HG03108 (cell line): ENCODE data around the gene SKAP1.

Experiments
- ATAC-seq: cut with Tn5 transposase; IDR thresholded peaks from one replicate; pipeline ENCODE4 v1.9.1; 2021; ENCODE audit warnings: moderate library complexity; ENCODE audit not compliant: unreplicated experiment

The SKAP1 gene

DNA sequence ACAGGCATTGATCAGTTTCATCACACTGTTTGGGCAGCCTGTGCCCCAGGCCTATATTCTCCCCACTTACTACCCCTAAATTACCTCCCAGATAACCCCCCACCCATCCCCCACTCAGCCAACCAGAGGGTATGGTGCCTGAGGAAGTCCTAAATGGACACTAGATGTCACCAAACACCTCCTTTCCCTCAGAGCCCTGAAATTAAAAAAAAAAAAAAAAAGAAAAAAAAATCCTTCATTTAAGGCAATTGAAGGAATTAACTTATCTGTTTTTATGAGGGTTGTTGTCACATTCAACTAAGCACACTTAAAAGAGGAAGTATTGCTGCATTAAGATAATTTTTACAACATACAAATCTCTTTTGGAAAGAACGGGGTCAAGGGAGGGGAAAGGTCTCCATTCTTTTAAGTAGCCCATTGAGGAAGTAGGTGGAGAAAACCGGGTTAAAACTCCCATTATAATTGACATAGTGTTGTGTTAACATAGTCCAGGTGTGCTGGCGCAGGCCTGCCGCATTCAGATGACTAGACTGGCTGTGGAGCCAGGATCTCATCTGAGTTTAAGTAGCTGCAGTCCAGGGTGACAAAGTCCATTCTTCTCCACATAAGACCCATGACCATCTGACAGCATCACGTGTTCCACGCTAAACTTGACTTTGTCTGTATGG is 276.2 kb downstream of the SKAP1 start:
- ATAC-seq = no peak

DNA sequence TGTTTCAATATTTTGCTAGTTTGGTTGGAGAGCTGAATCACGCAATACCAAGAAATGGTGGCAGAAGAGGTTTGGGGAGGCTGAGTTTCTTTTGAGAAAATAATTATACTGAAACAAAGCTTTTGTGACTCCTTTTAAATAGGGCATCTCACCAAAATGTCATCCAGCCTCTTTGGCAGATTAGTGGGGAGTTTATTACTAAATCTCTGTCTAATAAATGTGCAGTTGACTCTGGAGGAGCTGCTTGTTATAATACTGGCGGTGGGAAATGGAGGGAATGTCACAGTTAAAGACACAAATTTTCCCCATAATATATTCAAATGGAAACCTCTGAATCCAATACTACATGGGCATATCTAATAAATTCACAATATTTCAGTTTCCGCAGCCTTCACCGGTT is 277.7 kb downstream of the SKAP1 start:
- ATAC-seq = no peak

DNA sequence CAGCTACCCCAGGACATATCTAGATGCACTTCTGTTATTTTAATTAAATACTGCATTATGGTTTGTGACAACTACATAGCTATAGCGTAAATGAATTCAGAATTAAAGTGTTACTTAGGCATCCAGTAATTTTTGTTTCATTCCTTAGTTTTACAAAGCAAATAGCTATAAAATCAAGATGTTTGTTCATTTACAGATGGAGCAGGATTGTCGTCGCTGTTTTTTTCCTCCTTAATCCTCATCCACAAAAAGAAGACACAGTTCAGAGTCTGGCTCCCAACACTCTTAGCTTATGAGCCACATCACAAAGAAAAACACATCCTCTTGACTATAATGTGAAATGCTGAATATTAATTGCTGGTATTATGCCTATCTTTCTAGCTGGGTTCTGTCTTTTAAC is 278.8 kb downstream of the SKAP1 start:
- no peak for ATAC-seq

DNA sequence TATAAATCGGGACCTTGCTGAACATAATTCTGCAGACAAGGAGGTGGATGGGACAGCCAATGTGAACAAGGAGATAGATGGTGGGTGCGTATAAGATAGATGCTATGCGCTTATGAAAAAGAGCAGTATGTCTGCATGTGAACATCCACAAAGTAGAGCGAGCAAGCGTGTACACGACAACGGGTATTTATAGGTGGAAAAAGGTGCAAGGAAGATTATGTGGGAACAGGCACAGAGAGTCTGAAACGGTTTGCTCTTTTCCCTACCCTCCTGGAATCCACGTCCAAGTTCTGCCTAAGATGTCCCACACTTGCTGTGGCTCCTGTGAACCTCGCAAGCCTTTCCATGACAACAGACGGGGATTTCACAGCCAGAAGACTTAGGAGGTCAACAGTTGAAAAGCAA is 279.4 kb downstream of the SKAP1 start:
- ATAC-seq = no peak

DNA sequence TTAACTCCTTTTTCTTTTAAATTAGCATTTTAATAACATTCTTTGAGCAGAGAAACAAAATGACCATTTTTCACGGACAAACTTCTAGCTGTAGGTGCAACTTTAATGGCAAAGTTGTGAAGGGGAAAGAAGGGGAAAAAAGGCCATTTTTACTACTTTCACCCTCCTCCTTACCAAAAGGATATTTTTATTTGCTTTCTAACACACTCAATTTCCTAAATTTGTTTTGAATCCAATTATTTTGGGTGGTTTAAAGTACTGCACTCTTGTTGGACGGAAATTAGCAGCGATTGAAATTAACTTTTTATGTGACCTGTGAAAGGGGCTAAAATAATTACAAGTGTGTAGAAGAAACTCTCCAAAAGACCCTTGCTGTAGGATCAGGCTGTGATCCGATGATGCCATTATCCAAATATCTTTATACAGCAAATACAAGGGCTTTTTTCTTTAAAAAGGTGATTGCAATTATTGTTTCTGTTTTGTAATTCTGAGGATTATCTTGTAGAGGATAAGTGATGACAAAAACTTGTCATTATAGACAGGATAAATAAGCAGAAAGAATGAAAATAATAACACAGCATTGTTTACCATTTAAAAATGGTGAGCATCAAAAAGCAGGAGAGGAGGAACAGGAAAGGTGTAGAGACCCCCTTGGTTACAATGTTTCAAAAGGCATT is 280.1 kb downstream of the SKAP1 start:
- ATAC-seq = no peak

DNA sequence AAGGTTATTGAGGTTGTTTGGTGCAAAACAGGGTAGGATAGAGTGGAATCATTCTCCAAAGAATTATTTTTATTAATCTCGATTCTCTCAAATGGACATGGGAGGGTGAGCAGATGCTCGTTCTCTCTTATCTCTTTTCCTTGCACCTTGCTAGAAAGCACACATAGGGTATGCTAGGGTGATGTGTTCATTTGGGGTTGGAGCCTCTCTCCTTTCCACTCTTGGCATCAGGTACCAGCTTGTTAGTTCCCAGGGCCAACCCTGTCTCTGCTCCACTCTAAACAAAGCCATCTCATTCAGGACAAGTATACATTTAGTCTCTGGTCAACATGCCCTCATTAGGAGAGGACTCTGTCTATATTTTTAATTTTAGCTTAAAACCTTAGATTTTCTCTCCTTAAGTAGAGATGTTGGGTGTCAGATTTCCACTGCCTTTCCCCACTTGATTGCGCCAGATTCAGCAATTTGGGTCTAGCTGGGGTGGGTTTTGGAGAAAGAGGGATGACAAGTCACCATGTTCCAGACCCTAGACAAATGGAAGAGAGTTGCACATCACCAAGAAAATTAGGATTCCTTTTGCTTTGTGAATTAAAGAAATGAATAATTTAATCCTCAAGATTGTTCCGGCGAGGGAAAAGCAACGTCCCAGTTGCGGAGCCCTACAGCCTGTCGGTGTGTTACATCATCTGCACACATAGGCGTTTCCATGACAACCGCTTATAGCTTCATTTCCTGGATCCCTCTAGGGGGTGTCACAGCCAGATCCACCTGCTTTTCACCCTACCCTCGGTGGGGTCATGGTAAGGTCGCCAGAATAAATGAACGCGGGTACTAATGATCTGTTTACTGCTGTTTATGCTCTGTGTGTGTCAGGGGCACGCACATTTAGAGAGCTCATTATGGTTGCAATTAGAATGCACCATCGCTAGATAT is 280.9 kb downstream of the SKAP1 start:
- no peak for ATAC-seq

DNA sequence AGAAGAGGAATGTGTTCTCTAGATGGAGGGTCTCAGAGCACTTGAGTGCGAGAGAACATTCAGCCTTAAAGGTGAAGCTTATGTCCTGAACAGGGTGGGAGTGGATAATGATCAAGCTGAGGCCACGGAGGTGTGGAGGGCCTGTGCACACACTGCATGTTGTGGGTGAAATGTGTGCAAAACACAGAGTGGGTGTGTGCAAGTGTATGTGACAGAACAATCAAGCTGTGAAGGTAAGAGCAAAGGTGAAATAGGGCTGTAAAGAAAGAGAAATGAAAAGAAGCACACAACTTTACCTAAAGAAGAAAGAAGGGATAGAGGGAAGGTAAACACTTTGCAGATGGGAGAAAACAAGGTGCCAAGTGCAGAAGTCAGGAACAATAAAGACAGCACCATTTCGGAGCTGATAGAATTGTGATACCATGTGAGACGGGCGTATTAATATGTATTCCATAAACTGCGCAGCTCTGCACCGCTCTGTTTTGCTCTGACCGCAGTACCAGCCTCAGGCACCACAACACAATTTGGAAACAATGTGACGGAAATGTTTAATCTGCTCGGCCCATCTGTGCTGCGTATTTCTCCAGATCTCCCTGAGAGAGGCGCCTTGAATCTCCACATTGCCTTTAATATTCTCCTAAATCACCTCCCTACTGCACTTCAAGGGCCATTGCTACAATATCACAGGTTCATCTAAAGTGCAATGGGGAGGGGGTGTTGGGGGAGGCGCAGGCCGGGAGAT is 281.8 kb downstream of the SKAP1 start:
- no peak for ATAC-seq

DNA sequence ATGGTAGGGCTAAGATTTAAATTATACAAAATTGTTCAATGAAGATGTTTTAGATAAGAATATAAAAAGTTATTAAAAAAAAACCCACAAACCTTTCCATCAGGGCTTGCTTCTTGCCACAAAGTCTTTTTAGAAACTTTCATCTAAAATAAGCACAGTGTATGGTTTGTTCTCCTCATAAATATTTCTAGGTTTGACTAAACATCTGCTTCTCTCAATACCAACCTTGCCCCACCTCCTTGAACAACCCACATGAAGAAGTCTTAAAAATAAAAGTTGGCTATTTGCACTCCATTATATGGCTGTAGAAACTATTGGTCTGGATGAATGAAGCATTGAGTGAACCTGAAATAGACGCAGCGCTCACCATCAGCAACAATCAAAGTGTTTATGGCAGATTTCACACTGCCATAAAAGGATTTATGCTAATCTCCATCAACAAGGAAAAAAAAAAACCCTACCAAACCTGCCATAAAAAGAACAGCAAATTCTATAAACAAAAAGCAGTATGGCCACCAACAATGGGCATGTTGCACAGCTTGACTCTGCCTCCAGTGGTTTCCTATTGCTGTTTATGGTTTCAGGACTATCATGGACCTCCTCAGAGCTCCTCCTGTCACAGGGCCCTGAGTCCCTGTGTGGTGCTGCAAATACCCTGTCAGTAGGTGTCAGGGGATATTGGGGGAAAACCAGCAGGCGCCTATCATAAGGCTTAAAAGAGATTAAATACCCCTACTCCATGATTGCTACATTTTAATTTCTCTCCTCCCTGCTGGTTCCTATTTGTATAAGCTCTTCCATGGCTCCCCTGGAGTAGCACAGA is 284.8 kb downstream of the SKAP1 start:
- no peak for ATAC-seq

DNA sequence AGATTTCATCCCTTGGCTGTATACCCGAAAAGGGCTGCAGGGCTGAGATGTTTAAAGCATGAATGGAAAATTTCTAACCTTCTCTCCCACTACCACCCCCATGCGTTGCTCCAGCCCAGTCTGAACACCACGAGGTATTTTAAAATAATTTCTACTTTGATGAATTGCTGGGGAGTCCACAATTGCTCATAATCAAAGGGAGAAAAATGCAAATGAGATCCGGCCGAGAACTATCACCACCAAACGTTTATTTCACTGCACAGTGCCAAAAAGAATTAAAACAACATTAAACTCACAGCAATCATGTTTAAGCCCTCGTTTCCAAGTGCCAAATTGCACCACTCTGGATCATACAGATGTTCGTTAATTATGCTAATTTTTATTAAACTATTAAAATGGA is 285.8 kb downstream of the SKAP1 start:
- no peak for ATAC-seq

DNA sequence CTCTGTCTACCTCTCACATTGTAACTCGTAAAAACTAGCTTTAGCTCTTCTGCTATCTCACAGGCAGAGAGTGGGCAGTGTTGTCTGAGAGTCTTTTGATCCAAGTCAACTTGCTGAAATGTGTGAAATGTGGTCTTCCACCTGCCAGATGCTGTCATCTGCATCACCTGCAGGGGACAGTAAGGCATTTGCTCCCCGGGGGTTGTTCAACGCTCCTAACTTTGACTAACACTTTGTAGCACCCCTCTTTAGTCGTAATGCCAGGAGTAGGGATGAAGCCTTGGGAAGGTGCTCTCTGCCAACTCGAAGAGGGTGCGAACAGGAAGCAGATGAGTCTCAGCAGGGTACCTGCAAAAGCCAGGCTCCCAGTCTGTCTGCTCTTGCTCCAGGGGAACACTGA is 286.4 kb downstream of the SKAP1 start:
- no peak for ATAC-seq

DNA sequence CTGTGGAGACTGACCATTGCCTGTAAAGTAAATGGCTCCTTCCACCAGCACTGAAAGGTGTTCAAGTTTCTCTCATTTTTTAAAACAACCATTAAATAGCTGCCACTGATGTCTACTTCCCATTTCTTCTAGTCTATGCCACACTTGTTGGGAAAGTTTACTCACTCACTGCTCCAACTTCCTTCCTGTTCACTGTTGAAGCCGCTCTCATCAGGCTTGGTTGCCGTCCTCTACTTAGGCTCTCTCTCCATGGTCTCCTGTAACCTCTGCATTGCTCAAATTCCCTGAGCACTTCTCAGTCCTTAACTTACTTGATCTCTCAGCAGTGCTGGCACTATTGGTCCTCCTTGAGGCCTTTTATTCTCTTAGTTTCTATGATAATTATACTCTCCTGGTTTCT is 290.1 kb downstream of the SKAP1 start:
- ATAC-seq = no peak

DNA sequence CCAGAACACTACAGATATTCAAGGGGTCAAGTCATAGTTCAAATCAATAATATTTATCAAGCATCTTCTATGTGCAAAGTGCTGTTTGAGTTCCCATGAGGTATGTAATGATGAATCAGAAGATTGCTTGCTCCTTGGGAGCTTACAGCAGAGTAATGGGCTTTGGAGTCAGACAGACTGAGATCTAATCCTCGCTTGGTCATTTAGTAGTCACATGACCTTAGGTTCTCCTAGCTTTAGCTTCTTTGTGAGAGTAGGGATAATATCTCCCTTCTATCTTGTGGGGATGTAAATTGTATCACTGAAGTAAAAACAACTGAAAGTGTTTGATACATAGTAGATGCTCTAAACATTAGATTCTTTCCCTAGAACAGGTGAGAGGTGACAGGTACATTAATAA is 292.4 kb downstream of the SKAP1 start:
- no peak for ATAC-seq

DNA sequence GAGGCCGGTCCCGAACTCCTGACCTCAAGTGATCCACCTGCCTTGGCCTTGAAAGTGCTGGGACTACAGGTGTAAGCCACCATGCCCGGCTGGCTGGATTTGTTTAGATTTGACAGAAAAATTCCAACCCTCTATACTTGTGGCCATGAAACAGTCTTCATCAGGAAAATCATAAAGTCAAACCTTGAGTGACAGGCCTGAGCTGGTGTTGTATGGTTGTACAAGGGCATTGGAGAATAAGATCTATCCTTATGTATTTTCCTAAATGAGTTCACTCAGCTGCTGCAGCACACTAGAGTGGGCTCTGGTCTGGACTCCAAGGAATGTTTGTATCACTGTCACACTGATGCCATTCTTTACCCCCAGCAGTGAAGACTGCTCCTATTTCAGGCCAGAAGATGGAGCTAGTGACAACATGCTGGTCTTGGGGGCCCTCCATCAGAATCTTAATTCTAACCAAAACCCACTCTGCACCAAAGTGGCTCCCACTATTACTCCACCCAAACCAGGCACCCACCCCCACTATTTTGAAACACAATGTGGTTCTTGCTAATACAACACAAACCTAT is 295.0 kb downstream of the SKAP1 start:
- ATAC-seq = no peak

DNA sequence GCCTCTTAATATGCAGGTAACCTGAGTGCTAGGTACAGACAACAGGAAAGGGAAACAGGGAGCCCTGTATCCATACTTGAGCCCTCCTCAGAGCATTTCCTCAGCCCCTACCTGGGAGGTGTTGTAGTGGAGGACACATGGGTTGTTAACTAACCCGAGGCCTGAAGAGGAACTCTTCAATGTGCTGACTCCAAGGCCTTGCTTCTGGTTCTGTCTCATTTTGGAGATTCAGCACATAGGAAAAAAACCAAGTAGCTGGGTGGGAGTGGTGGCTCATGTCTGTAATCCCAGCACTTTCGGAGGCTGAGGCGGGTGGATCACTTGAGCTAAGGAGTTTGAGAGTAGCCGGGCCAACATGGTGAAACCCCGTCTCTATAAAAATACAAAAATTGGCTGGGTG is 297.6 kb downstream of the SKAP1 start:
- ATAC-seq = no peak

DNA sequence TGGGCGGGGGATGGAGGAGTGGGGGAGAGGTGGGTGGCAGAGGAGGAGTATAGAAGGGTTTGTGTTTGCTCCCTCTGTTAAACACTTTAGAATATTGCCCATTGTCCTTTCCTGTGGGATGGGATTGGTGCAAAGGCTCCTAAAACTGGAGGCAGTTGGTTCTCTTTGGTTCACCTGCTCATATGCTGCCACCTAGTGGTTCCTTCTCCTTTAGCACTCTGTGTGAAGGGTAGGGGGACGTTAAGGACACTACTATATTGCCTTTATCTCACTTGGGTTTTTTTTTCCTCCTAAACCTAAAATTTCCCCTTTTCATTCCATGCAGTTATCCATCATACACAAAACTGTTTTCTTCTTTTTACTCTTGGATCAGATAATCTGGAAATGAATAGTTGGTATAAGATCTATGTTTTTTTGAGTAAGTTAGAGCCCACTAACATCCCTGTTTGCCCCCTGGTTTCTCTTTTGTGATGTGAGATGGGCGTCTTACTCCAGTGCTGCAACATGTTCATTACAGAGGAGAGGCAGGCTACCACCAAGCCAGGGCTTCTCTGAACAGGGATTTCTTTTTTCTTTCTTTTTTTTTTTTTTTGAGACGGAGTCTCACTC is 298.7 kb downstream of the SKAP1 start:
- ATAC-seq = no peak

DNA sequence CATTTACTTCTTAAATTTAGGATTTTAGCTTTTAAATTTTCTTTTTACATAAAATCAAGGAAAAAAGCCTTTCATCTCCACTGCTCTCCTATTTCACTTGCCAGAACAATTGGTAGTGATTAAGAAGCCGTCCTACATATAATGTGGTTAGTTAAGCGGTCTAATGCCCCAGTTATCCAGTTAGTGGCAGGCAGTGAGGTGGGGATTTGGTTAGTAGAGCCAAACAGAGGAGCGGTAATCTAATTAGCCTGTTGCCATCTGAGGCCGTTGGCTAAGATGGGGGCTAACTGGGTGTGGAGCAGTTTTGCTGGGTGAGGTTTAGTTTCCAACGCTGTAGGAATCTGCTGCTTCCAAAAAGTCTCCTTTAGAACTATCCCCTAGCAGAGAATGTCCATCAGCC is 300.0 kb downstream of the SKAP1 start:
- no peak for ATAC-seq

DNA sequence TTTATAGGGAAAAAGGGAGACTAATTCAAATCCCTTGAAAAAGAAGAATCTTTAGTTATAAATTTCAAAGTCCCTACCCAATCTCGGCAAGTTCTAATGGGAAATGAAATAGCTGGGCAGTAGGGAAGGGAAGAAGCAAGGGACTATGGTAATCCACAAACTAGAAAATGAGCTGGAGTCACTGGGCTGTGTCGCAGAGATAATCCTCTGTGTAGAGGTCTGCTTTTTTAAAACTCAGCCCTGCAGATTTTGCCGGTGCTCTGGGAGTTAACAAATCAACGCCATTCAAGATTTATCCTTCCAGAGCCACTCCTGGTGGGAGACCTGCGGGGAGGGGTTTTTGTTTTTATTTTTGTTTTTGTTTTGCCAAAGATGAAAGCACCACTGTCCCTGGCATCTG is 301.6 kb downstream of the SKAP1 start:
- no peak for ATAC-seq

DNA sequence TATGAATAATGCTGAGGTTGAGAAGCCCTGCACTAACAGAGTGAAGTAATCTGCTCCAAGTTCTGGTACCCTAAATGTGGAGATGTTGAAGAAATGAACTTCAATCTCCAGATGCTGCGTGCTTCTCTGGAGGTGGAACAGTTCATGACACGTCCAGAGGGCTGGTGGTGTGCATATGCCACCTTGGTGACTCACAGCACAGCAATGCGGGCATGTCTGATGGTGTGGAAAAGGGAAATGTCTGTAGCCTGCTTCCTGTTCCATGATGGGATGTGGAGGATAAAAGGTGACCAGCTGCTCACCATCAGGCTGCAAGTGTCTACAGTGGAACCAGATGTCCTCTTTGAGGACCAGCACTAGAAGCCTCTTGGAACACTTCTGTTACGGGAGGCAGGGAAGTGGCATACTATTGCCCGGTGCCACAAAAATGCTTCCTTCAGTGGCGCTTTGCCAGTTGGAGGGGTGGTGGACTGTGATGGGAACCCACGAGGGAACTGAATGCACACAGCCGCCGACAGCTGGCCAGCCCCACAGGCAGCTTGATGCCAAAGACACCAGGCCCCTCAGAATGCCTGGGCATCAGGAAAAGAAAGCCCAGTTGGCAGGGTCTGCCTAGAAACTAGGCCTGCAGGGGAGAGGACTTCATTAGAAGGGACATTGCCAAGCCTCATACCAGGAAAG is 302.5 kb downstream of the SKAP1 start:
- no peak for ATAC-seq

DNA sequence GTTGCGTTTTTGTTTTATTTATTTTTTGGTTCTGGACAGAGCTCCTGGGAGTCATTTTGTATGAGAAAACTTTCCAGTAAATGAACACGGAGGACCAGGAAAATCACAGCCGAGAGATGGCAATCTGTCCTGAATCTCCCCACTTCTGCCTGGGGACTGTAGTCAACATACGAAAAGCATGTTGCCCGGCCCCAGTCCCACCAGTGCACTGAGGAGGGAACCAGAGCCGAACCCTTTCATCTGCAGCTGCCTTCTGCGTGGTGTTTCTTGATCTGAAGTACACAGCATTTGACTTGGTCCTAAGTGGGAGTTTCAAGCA is 303.5 kb downstream of the SKAP1 start:
- ATAC-seq = no peak
